ENCODE measurements around the gene PAIP1.
"Not testable (repeated sequence)": the region's sequence is repeated elsewhere in the genome, so short reads cannot be mapped to it uniquely, and the experiment has no call there.

Gene PAIP1

GRCh38 chr5:43523662-43524072 is 33.2 kb downstream of the PAIP1 start:
- no peak for DNase-seq (ENCODE audit: low read depth)
- in situ Hi-C loops (cut with HindIII; ENCODE audit: low sequenced_read_pairs), result no loop called here
- no peak overlapping the region for H3K4me3 ChIP-seq (ENCODE audit: low read depth, low read length)
- TF ChIP-seq CTCF (IDR thresholded peaks at IDR 0.05; ENCODE audit: low read depth, low read length, missing control alignments), result no peak

- in situ Hi-C loops (cut with HindIII; ENCODE audit: low sequenced_read_pairs), result no loop called here
These were observed 36.3 kb downstream of the PAIP1 start for GRCh38 chr5:43520615-43521014.

GRCh38 chr5:43515678-43516048 is 41.2 kb downstream of the PAIP1 start:
- H3K4me3 ChIP-seq (ENCODE audit: low read depth, low read length), result peak overlapping the region; percentile 63
- no peak for TF ChIP-seq CTCF (IDR thresholded peaks at IDR 0.05; ENCODE audit: low read depth, low read length, missing control alignments)
- DNase-seq (ENCODE audit: low read depth), result no peak
- in situ Hi-C loops (cut with HindIII; ENCODE audit: low sequenced_read_pairs), result no loop called here

More at GRCh38 chr5:43520615-43521014, 36.3 kb downstream of the PAIP1 start:
- no peak for TF ChIP-seq CTCF (IDR thresholded peaks at IDR 0.05; ENCODE audit: low read depth, low read length, missing control alignments)
- no peak overlapping the region for H3K4me3 ChIP-seq (ENCODE audit: low read depth, low read length)
- no peak for DNase-seq (ENCODE audit: low read depth)

GRCh38 chr5:43514816-43515677 is 41.8 kb downstream of the PAIP1 start, which contains the start of gene C5orf34:
TSS of gene C5orf34 (minus strand) at chr5:43515148. CDS start at chr5:43509339, 5,809 bp downstream.
- H3K4me3 ChIP-seq (ENCODE audit: low read depth, low read length), result peak within 1 kb of the TSS; percentile 63
- no peak for TF ChIP-seq CTCF (IDR thresholded peaks at IDR 0.05; ENCODE audit: low read depth, low read length, missing control alignments)
- in situ Hi-C loops (cut with HindIII; ENCODE audit: low sequenced_read_pairs), result no loop called here
- DNase-seq (ENCODE audit: low read depth), result peak; percentile 87

- H3K4me3 ChIP-seq (ENCODE audit: low read depth, low read length), result peak overlapping the region; percentile 63
- peak; percentile 76 for DNase-seq (ENCODE audit: low read depth)
- no peak for TF ChIP-seq CTCF (IDR thresholded peaks at IDR 0.05; ENCODE audit: low read depth, low read length, missing control alignments)
- in situ Hi-C loops (cut with HindIII; ENCODE audit: low sequenced_read_pairs), result no loop called here
These were observed 42.4 kb downstream of the PAIP1 start for GRCh38 chr5:43514471-43514815.

GRCh38 chr5:43514025-43514424 is 42.9 kb downstream of the PAIP1 start:
- no peak for DNase-seq (ENCODE audit: low read depth)
- in situ Hi-C loops (cut with HindIII; ENCODE audit: low sequenced_read_pairs), result no loop called here
- no peak for TF ChIP-seq CTCF (IDR thresholded peaks at IDR 0.05; ENCODE audit: low read depth, low read length, missing control alignments)
- peak overlapping the region; percentile 63 for H3K4me3 ChIP-seq (ENCODE audit: low read depth, low read length)

GRCh38 chr5:43511062-43511461 is 45.8 kb downstream of the PAIP1 start:
- DNase-seq (ENCODE audit: low read depth); H3K4me3 ChIP-seq (ENCODE audit: low read depth, low read length); in situ Hi-C loops (cut with HindIII; ENCODE audit: low sequenced_read_pairs): not testable (repeated sequence)

Measured in astrocyte of the cerebellum (primary cell).